ENCODE results near the gene RCC2. TPM values are rescaled to one million over a fixed set of nuclear protein-coding genes. Genes with fewer than 3 reads are reported as not detected.

Gene RCC2
- total and polyA plus RNA-seq, 9 donors: 15.3 to 52.2 (median 40.7) TPM

- Histone ChIP-seq H3K27ac (no peak overlapping the region), H3K27me3 (no peaks in the 10 kb centered on the region), H3K4me1 (ENCODE audit: insufficient read depth) (no peaks in the 10 kb centered on the region), H3K36me3 (no peaks in the 10 kb centered on the region), H3K9me3 (no peaks in the 10 kb centered on the region), H3K4me3 (no peak overlapping the region)
- TF ChIP-seq CTCF (IDR thresholded peaks at IDR 0.05) (no peak), EP300 (IDR thresholded peaks at IDR 0.05) (no peak), POLR2A (IDR thresholded peaks at IDR 0.05) (no peak)
- 70 to 73% (median 72%) methylated on average over 17 to 18 of the region's 18 CpGs for WGBS, 3 donors
- intact Hi-C loops (cut with DNase I): no loop called here
- DNase-seq: no peak
Observed at GRCh38 chr1:17372955-17373354, 66.5 kb downstream of the RCC2 start.

DNA sequence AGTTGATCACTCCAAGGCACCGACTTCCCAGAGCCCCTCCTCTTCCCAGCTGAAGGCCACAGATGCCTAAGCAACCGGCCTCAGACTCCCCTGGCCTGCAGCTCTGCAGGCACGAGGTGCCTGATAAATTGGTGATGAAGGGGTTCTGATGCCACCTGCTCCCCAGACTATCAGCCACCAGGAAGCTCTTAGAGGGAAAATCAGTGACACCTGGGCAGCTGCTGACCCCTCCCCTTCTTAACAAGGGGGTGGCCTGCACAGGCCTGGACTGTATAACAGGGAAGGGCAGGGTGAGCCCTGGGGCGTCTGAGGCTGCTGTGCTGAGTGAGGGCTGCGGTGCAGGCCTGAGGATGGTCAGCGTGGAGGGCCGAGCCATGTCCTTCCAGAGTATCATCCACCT is 67.6 kb downstream of the RCC2 start, which contains the start of gene PADI6:
Gene PADI6 (plus strand): TSS at position 301 of the 400 bp plus-strand sequence. CDS start 50 bp downstream, at position 351.
- Histone ChIP-seq H3K36me3 (no peaks in the 10 kb centered on the region), H3K4me1 (ENCODE audit: insufficient read depth) (no peaks in the 10 kb centered on the region), H3K27me3 (no peaks in the 10 kb centered on the region), H3K27ac (no peak within 1 kb of the TSS), H3K4me3 (no peak within 1 kb of the TSS), H3K9me3 (no peaks in the 10 kb centered on the region)
- TF ChIP-seq CTCF (IDR thresholded peaks at IDR 0.05): no peak
- TF ChIP-seq EP300 (IDR thresholded peaks at IDR 0.05): no peak
- no peak for TF ChIP-seq POLR2A (IDR thresholded peaks at IDR 0.05)
- intact Hi-C loops (cut with DNase I): no loop called here
- DNase-seq: no peak
- WGBS, 3 donors: 51 to 55% (median 52%) methylated on average over 7 of the region's 7 CpGs

- TF ChIP-seq POLR2A (IDR thresholded peaks at IDR 0.05) (no peak), EP300 (IDR thresholded peaks at IDR 0.05) (no peak), CTCF (IDR thresholded peaks at IDR 0.05) (no peak)
- 51 to 55% (median 53%) methylated on average over 2 of the region's 2 CpGs for WGBS, 3 donors
- H3K36me3 ChIP-seq: no peaks in the 10 kb centered on the region
- no peak overlapping the region for H3K4me3 ChIP-seq
- H3K27me3 ChIP-seq: no peaks in the 10 kb centered on the region
- H3K4me1 ChIP-seq (ENCODE audit: insufficient read depth): no peaks in the 10 kb centered on the region
- intact Hi-C loops (cut with DNase I): no loop called here
- no peak for DNase-seq
- H3K9me3 ChIP-seq: no peaks in the 10 kb centered on the region
- no peak overlapping the region for H3K27ac ChIP-seq
Observed at GRCh38 chr1:17370618-17371017, 68.9 kb downstream of the RCC2 start.

GRCh38 chr1:17369466-17369865 is 70.0 kb downstream of the RCC2 start:
- intact Hi-C loops (cut with DNase I): no loop called here
- H3K36me3 ChIP-seq: no peaks in the 10 kb centered on the region
- no peak overlapping the region for H3K4me3 ChIP-seq
- DNase-seq: no peak
- no peaks in the 10 kb centered on the region for H3K9me3 ChIP-seq
- H3K27me3 ChIP-seq: no peaks in the 10 kb centered on the region
- TF ChIP-seq POLR2A (IDR thresholded peaks at IDR 0.05): no peak
- no peak for TF ChIP-seq CTCF (IDR thresholded peaks at IDR 0.05)
- no peak for TF ChIP-seq EP300 (IDR thresholded peaks at IDR 0.05)
- WGBS, 3 donors: 70 to 75% (median 73%) methylated on average over 9 of the region's 9 CpGs
- H3K27ac ChIP-seq: no peak overlapping the region
- no peaks in the 10 kb centered on the region for H3K4me1 ChIP-seq (ENCODE audit: insufficient read depth)

Data from ovary (tissue), 9 donors.